Breast epithelium (tissue), 4 donors: ENCODE measurements around the gene CNBP. TPM values are rescaled to one million over a fixed set of nuclear protein-coding genes. Genes with fewer than 3 reads are reported as not detected.
"Not testable (repeated sequence)": the region's sequence is repeated elsewhere in the genome, so short reads cannot be mapped to it uniquely, and the experiment has no call there.

Source experiments
- DNase-seq, 2 donors: peaks; one replicate each; pipeline ENCODE4 v3.0.0-alpha.2; 2019; ENCODE audit warnings: low spot score in 2 of 2
- H3K27ac ChIP-seq, 2 donors: fragments of 200-600 bp; sonication (generic) in 1 of 2; one replicate each; pipeline ENCODE4 v1.5.1; 2016 to 2019; ENCODE audit warnings: mild to moderate bottlenecking in 1 of 2
- H3K27me3 ChIP-seq, 2 donors: fragments of 200-600 bp; sonication (generic) in 1 of 2; one replicate each; pipeline versions ENCODE4 v1.5.1 to v1.6.0; 2017 to 2019; ENCODE audit warnings: control low read depth in 1 of 2, mild to moderate bottlenecking in 1 of 2
- H3K36me3 ChIP-seq: fragments of 200-600 bp; one replicate; pipeline ENCODE4 v1.5.1; 2019
- H3K4me1 ChIP-seq, 2 donors: fragments of 200-600 bp; sonication (generic); one replicate each; pipeline ENCODE4 v1.5.1; 2016 to 2019; ENCODE audit warnings: control low read depth in 1 of 2
- H3K4me3 ChIP-seq, 3 donors: fragments of 200-600 bp; sonication (generic); 1 replicate in 2 of 3; 2 replicates in 1 of 3; pipeline ENCODE4 v1.5.1; 2016 to 2019; ENCODE audit warnings: mild to moderate bottlenecking in 3 of 3, moderate library complexity in 2 of 3
- H3K9me3 ChIP-seq, 2 donors: fragments of 200-600 bp; sonication (generic) in 1 of 2; one replicate each; pipeline ENCODE4 v1.5.1; 2016 to 2019; ENCODE audit warnings: control low read depth in 1 of 2
- POLR2A ChIP-seq: fragments of 450-650 bp; IDR thresholded peaks from one replicate; pipeline ENCODE4 v1.6.1; 2016; ENCODE audit warnings: antibody characterized with exemption, mild to moderate bottlenecking, moderate library complexity
- POLR2AphosphoS5 ChIP-seq, 3 donors: sonication (generic); formaldehyde crosslinking; IDR thresholded peaks; one replicate each; pipeline ENCODE4 v1.6.1; 2017; ENCODE audit warnings: antibody characterized with exemption in 3 of 3
- intact Hi-C: fragments of 100-400 bp; cut with DNase I; formaldehyde crosslinking; loops from one replicate; pipeline ENCODE4 v1.15.1; 2023; ENCODE audit warnings: low total_unique reads
- total RNA-seq, 3 donors: library from RNA; depleted of rRNA; stranded (reverse); fragments of >200 nt; gene quantifications; one replicate each; pipeline ENCODE4 v1.1.0, GENCODE V29; 2016
- TF ChIP-seq, protein P1 (sequence below), 3 donors: fragments of 450-650 bp; IDR thresholded peaks; one replicate each; pipeline ENCODE4 v1.5.1; 2016 to 2017; ENCODE audit warnings: antibody characterized with exemption in 3 of 3, mild to moderate bottlenecking in 3 of 3, moderate library complexity in 3 of 3

The CNBP gene
- total RNA-seq, 3 donors from 2014 or later, result 384 to 521 (median 495) TPM

DNA sequence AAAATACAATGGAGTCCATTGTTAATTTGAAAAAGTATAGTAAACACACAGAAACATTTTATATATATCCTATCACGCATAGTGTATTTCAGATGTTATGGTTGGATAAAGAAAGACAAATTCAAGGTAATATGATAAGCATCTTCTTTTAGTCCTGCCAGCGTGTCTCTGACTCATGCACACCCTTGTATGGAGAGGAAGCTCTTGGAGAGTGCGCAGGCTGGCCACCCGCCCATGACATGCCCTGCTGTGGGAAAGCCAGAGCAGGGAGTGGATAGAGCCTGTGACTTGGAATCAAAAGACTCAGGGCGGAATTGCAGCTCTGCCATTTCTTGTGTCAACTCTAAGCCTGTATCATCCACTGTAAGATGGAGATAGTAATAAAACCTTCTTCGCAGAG, 42.7 kb upstream of the CNBP start:
- Histone ChIP-seq H3K27ac (peak overlapping the region; percentile 76 to 83), H3K4me1 (peaks cover 0 to 3% of the 10 kb centered on the region in 2 donors), H3K27me3 (no peaks in the 10 kb centered on the region), H3K4me3 (no peak overlapping the region), H3K9me3 (no peaks in the 10 kb centered on the region), H3K36me3 (no peaks in the 10 kb centered on the region)
- TF ChIP-seq POLR2A (no peak), POLR2AphosphoS5 (IDR thresholded peaks at IDR 0.05) (no peak)
- TF ChIP-seq, protein P1, sequence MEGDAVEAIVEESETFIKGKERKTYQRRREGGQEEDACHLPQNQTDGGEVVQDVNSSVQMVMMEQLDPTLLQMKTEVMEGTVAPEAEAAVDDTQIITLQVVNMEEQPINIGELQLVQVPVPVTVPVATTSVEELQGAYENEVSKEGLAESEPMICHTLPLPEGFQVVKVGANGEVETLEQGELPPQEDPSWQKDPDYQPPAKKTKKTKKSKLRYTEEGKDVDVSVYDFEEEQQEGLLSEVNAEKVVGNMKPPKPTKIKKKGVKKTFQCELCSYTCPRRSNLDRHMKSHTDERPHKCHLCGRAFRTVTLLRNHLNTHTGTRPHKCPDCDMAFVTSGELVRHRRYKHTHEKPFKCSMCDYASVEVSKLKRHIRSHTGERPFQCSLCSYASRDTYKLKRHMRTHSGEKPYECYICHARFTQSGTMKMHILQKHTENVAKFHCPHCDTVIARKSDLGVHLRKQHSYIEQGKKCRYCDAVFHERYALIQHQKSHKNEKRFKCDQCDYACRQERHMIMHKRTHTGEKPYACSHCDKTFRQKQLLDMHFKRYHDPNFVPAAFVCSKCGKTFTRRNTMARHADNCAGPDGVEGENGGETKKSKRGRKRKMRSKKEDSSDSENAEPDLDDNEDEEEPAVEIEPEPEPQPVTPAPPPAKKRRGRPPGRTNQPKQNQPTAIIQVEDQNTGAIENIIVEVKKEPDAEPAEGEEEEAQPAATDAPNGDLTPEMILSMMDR (IDR thresholded peaks at IDR 0.05), result no peak
- intact Hi-C loops, result no loop called here
- peak; percentile 83 to 84 for DNase-seq

DNA sequence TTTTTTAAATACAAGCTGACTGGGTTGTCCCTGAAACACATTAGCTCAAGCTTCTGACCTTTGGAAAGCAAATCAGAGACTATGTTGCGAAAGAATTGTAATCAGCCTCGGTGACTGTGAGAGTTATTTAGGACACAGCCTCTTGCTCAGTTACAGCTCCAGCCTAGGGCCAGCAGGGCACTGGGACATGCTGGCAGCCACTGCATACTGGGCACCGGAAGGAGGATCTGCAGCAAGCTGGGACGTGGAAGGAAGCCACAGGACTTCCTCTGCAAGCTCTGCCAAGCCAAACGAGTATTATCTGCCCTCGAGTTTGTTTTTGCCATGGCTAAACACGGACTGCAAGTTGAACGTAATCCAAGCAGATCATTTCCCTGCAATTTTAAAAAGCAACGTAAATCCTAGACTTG, 41.3 kb upstream of the CNBP start:
- H3K4me3 ChIP-seq, result peak overlapping the region; percentile 5 to 54 (median 24)
- H3K4me1 ChIP-seq, result peaks cover 0 to 3% of the 10 kb centered on the region in 2 donors
- no peaks in the 10 kb centered on the region for H3K9me3 ChIP-seq
- H3K36me3 ChIP-seq, result no peaks in the 10 kb centered on the region
- peak overlapping the region; percentile 76 to 83 for H3K27ac ChIP-seq
- H3K27me3 ChIP-seq, result no peaks in the 10 kb centered on the region
- peak; percentile 76 to 82 for DNase-seq
- intact Hi-C loops, result no loop called here
- TF ChIP-seq POLR2A (no peak), POLR2AphosphoS5 (IDR thresholded peaks at IDR 0.05) (peak; percentile 44 to 79 (median 74))
- TF ChIP-seq, protein P1 (IDR thresholded peaks at IDR 0.05), result no peak

DNA sequence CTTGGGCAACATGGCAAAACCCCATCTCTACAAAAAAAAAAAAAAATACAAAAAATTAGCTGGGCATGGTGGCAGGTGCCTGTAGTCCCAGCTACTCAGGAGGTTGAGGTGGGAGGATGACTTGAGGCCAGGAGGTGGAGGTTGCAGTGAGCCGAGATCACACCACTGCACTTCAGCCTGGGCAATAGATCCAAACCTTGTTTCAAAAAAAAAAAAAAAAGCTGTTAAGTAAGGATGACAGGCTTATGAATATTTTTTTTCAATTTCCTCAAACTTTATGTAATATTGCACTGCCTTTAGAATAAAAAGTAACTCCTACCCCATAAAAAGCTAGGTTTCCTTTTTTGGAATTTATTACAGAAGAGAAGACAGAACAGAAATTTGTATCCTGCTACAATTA, 40.7 kb upstream of the CNBP start:
- intact Hi-C loops, H3K9me3 ChIP-seq, H3K27me3 ChIP-seq, H3K4me1 ChIP-seq, H3K4me3 ChIP-seq, DNase-seq, H3K36me3 ChIP-seq: not testable (repeated sequence)
- peak overlapping the region; percentile 76 to 83 for H3K27ac ChIP-seq

DNA sequence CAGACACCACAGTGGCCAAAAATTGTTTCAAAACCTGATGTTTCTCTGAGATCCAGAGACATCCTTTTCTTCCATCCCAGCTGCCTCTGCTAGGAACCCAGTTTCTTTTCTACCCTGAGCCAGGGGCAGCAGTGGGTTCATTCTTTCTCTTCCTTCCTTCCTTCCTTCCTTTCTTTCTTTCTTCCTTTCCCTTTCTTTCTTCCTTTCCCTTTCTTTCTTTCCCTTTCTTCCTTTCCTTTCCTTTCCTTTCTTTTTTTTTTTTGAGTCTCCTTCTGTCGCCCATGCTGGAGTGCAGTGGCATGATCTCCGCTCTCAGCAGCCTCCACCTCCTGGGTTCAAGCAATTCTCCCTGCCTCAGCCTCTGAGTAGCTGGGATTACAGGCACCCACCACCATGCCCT, 35.0 kb upstream of the CNBP start:
- DNase-seq, result no peak
- Histone ChIP-seq H3K27ac (no peak overlapping the region), H3K4me1 (no peaks in the 10 kb centered on the region), H3K36me3 (no peaks in the 10 kb centered on the region), H3K27me3 (no peaks in the 10 kb centered on the region), H3K9me3 (no peaks in the 10 kb centered on the region), H3K4me3 (no peak overlapping the region)
- intact Hi-C loops, result no loop called here
- TF ChIP-seq POLR2AphosphoS5 (IDR thresholded peaks at IDR 0.05), result no peak
- TF ChIP-seq POLR2A, result no peak
- TF ChIP-seq, protein P1 (IDR thresholded peaks at IDR 0.05), result no peak

DNA sequence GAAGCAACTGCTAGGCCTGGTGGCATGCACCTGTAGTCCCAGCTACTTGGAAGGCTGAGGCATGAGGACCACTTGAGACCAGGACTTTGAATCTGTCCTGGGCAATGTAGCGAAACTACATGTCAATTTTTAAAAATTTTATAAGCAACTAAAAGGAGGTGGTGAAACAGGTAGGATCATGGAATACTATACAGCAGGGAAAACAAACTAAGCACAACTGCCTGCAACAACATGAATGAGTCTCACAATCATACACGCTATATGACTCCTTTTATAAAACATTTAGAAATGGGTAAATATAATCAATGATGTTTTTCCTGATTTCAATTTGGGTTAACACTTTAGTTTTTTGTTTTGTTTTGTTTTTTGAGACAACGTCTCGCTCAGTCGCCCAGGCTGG, 29.5 kb upstream of the CNBP start:
- TF ChIP-seq POLR2A (no peak), POLR2AphosphoS5 (IDR thresholded peaks at IDR 0.05) (no peak)
- TF ChIP-seq, protein P1 (IDR thresholded peaks at IDR 0.05), result no peak
- Histone ChIP-seq H3K4me1 (peaks cover 0 to 6% of the 10 kb centered on the region in 2 donors), H3K36me3 (no peaks in the 10 kb centered on the region), H3K9me3 (no peaks in the 10 kb centered on the region), H3K4me3 (no peak overlapping the region), H3K27me3 (no peaks in the 10 kb centered on the region), H3K27ac (no peak overlapping the region)
- intact Hi-C loops, result no loop called here
- DNase-seq, result no peak

DNA sequence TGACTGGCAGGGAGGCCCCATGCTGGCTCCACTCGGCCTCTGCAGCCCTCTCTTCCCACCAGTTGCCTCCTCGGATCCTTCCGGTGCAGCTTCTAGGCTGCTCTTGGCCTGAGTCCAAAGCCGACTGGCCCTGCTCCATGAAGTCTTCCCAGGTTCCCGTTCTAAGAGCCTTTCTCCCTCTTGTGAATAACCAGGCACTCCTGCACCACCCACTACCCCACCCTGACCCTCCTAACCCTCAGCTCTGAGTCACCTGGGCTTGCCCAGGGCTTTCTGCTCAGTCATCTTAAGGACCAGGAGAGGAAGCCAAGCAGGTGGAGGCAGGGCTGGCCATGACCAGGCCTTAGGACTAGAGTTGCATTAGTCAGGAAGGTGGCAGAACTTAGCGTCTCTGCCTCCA, 28.1 kb upstream of the CNBP start:
- H3K9me3 ChIP-seq, result no peaks in the 10 kb centered on the region
- no peaks in the 10 kb centered on the region for H3K36me3 ChIP-seq
- peak; percentile 26 to 72 for DNase-seq
- H3K4me1 ChIP-seq, result peaks cover 0 to 6% of the 10 kb centered on the region in 2 donors
- TF ChIP-seq POLR2A, result no peak
- TF ChIP-seq, protein P1 (IDR thresholded peaks at IDR 0.05), result no peak
- no peak for TF ChIP-seq POLR2AphosphoS5 (IDR thresholded peaks at IDR 0.05)
- intact Hi-C loops, result no loop called here
- peak overlapping the region in 1 of 2 donors; percentile 15 for H3K27ac ChIP-seq
- no peak overlapping the region for H3K4me3 ChIP-seq
- H3K27me3 ChIP-seq, result no peaks in the 10 kb centered on the region
